HepG2 (cell line): ENCODE results near the gene LENEP. TPM values are rescaled to one million over a fixed set of nuclear protein-coding genes. Genes with fewer than 3 reads are reported as not detected.
A peak's percentile ranks its signal among the peaks of the same experiment; 100 is the strongest.

ENCODE experiments used
- ERF ChIP-seq: IDR thresholded peaks from 2 replicates; pipeline ENCODE4 v1.6.1; 2018; ENCODE audit warnings: missing biosample characterization, missing genetic modification reagents
- ETV5 ChIP-seq: IDR thresholded peaks from 2 replicates; pipeline ENCODE4 v1.6.1; 2018; ENCODE audit warnings: missing biosample characterization, missing genetic modification reagents, inconsistent platforms, borderline replicate concordance
- ISX ChIP-seq: sonication (generic); formaldehyde crosslinking; conservative IDR thresholded peaks from 2 replicates; pipeline ENCODE4 v1.5.0; 2020; ENCODE audit warnings: missing genetic modification reagents
- PHF20 ChIP-seq: sonication (generic); formaldehyde crosslinking; IDR thresholded peaks from 2 replicates; pipeline ENCODE4 v1.5.0; 2020; ENCODE audit warnings: mild to moderate bottlenecking, missing genetic modification reagents
- ZBTB42 ChIP-seq: sonication (generic); formaldehyde crosslinking; IDR thresholded peaks from 2 replicates; pipeline ENCODE4 v1.5.0; 2020; ENCODE audit warnings: mild to moderate bottlenecking, missing genetic modification reagents
- ZBTB7A ChIP-seq: sonication (generic); formaldehyde crosslinking; IDR thresholded peaks from 2 replicates; pipeline ENCODE4 v1.8.0; 2022; ENCODE audit warnings: mild to moderate bottlenecking, missing genetic modification reagents
- ZKSCAN5 ChIP-seq: sonication (generic); formaldehyde crosslinking; IDR thresholded peaks from 2 replicates; pipeline ENCODE4 v1.5.1; 2020; ENCODE audit warnings: mild to moderate bottlenecking, missing genetic modification reagents
- ZNF180 ChIP-seq: sonication (generic); formaldehyde crosslinking; IDR thresholded peaks from 2 replicates; pipeline ENCODE4 v1.4.0; 2020; ENCODE audit warnings: low read depth, missing genetic modification reagents, borderline replicate concordance
- ZNF230 ChIP-seq: sonication (generic); formaldehyde crosslinking; IDR thresholded peaks from 2 replicates; pipeline ENCODE4 v1.4.0; 2020; ENCODE audit warnings: mild to moderate bottlenecking, missing genetic modification reagents
- ZNF546 ChIP-seq: sonication (generic); formaldehyde crosslinking; conservative IDR thresholded peaks from 2 replicates; pipeline ENCODE4 v1.8.1; 2023; ENCODE audit warnings: mild to moderate bottlenecking, missing genetic modification reagents
- ZNF615 ChIP-seq: sonication (generic); formaldehyde crosslinking; IDR thresholded peaks from 2 replicates; pipeline ENCODE4 v1.5.0; 2020; ENCODE audit warnings: mild to moderate bottlenecking, missing genetic modification reagents, borderline replicate concordance
- polyA plus RNA-seq, 8 experiments: library from polyadenylated mRNA; depleted of rRNA in 3 of 8; stranded (reverse) in 7 of 8; unstranded in 1 of 8; fragments of >200 nt; fragmentation: Illumina TruSeq in 4 of 8; extraction: Trizol in 4 of 8; gene quantifications; 2 replicates each; pipeline versions ENCODE4 v1.2.1 to v1.2.3, GENCODE V29; 2011 to 2016; ENCODE audit warnings: low read depth in 4 of 8, missing spikeins in 1 of 8, mixed read lengths in 1 of 8; ENCODE audit not compliant: insufficient read depth in 1 of 8
- total RNA-seq, 5 experiments: library from RNA; depleted of rRNA; stranded (reverse); fragments of >200 nt; fragmentation: Illumina TruSeq; extraction: Trizol; gene quantifications; 2 replicates each; pipeline ENCODE4 v1.2.3, GENCODE V29; 2016; ENCODE audit warnings: low read depth in 1 of 5
- TF ChIP-seq, protein P1 (sequence below): IDR thresholded peaks from 2 replicates; pipeline ENCODE4 v1.6.1; 2012; ENCODE audit warnings: low read length, improper control_type of control experiment
- TF ChIP-seq, protein P2 (sequence below): sonication (generic); formaldehyde crosslinking; IDR thresholded peaks from 2 replicates; pipeline ENCODE4 v1.4.0; 2020; ENCODE audit warnings: missing genetic modification reagents
- TF ChIP-seq, protein P3 (sequence below): sonication (generic); formaldehyde crosslinking; IDR thresholded peaks from 2 replicates; pipeline ENCODE4 v1.8.0; 2023; ENCODE audit warnings: mild to moderate bottlenecking, missing genetic modification reagents
- TF ChIP-seq, protein P4 (sequence below): fragments of 450-650 bp; IDR thresholded peaks from 2 replicates; pipeline ENCODE4 v1.6.1; 2017; ENCODE audit warnings: mild to moderate bottlenecking
- TF ChIP-seq, protein P5 (sequence below): sonication (generic); formaldehyde crosslinking; IDR thresholded peaks from 2 replicates; pipeline ENCODE4 v1.4.0; 2020; ENCODE audit warnings: missing genetic modification reagents, low read depth, mild to moderate bottlenecking, borderline replicate concordance

The LENEP gene
- total and polyA plus RNA-seq, 2 of the 13 experiments (the other 11 are each of a cell fraction or from before 2014, with no cell fraction given), result 0.29 TPM; not detected in 1

DNA sequence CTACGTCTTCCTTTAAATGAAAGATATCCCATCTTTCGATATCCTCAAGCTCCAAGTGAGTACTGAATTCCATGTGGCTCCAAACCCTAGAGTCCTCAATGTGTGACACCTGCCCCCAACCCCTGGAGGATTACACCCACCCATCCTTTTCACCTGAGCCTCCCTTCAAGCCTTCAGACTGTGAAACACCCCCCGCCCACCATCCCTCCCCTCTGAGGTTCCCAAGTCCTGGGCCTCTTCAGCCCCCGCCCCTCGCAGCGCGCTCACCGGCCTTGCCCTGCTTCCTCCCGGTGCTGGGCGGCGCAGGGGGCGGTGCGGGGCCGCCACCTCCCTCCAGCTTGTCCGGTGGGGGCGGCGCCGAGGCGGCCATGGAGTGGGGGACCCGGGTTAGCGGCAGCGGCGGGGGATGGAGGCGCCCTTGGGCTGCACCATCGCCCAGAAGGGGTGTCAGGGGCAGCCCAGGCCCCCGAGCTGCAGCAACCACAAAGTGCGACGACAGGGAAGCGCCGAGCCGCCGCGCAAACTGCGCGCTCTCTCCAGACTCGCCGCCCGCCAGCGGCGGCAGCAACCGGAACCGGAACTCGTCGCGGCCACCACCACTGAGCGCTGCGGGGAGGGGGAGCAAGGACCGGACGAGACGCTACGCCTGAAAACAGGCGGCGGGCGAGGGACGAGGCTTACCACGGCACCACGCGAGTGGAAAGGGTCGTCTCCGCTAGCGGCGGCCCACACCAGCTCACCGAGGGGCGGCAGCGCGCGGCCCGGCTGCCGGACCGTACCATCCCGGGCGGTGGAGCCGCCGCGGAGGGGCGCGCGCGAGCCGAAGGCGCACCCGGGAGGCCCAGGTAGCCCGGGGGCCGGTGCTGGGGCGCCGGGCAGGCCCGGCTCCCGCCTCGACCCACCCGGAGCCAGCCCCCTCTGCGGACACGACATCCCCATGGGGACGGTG lies 31.9 kb upstream of the LENEP start, which contains the start of gene PYGO2 (continued):
- TF ChIP-seq PHF20 (CRISPR knock-in tag) (peak; percentile 73), ERF (peak; percentile 68), ZKSCAN5 (CRISPR knock-in tag) (no peak), ZBTB42 (CRISPR knock-in tag) (peak; percentile 70; the same call in 1 of the 2 replicates), ZBTB7A (CRISPR knock-in tag) (peak; percentile 53), ZNF230 (CRISPR knock-in tag) (no peak; the same call in 1 of the 2 replicates), ZNF546 (peak; percentile 81), ZNF180 (no peak), ISX (0 out of 2 replicates have a peak, but pooled peaks have one; percentile 71), ETV5 (CRISPR knock-in tag) (peak; percentile 78), ZNF615 (CRISPR knock-in tag) (no peak)
- TF ChIP-seq, protein P1, sequence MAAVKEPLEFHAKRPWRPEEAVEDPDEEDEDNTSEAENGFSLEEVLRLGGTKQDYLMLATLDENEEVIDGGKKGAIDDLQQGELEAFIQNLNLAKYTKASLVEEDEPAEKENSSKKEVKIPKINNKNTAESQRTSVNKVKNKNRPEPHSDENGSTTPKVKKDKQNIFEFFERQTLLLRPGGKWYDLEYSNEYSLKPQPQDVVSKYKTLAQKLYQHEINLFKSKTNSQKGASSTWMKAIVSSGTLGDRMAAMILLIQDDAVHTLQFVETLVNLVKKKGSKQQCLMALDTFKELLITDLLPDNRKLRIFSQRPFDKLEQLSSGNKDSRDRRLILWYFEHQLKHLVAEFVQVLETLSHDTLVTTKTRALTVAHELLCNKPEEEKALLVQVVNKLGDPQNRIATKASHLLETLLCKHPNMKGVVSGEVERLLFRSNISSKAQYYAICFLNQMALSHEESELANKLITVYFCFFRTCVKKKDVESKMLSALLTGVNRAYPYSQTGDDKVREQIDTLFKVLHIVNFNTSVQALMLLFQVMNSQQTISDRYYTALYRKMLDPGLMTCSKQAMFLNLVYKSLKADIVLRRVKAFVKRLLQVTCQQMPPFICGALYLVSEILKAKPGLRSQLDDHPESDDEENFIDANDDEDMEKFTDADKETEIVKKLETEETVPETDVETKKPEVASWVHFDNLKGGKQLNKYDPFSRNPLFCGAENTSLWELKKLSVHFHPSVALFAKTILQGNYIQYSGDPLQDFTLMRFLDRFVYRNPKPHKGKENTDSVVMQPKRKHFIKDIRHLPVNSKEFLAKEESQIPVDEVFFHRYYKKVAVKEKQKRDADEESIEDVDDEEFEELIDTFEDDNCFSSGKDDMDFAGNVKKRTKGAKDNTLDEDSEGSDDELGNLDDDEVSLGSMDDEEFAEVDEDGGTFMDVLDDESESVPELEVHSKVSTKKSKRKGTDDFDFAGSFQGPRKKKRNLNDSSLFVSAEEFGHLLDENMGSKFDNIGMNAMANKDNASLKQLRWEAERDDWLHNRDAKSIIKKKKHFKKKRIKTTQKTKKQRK, result no peak
- TF ChIP-seq, protein P2, sequence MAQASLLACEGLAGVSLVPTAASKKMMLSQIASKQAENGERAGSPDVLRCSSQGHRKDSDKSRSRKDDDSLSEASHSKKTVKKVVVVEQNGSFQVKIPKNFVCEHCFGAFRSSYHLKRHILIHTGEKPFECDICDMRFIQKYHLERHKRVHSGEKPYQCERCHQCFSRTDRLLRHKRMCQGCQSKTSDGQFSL (CRISPR knock-in tag), result peak; percentile 64; the same call in 1 of the 2 replicates
- TF ChIP-seq, protein P3, sequence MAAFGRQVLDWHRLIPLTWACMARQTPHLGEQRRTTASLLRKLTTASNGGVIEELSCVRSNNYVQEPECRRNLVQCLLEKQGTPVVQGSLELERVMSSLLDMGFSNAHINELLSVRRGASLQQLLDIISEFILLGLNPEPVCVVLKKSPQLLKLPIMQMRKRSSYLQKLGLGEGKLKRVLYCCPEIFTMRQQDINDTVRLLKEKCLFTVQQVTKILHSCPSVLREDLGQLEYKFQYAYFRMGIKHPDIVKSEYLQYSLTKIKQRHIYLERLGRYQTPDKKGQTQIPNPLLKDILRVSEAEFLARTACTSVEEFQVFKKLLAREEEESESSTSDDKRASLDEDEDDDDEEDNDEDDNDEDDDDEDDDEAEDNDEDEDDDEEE (CRISPR knock-in tag), result 0 out of 2 replicates have a peak, but pooled peaks have one; percentile 41
- TF ChIP-seq, protein P4, sequence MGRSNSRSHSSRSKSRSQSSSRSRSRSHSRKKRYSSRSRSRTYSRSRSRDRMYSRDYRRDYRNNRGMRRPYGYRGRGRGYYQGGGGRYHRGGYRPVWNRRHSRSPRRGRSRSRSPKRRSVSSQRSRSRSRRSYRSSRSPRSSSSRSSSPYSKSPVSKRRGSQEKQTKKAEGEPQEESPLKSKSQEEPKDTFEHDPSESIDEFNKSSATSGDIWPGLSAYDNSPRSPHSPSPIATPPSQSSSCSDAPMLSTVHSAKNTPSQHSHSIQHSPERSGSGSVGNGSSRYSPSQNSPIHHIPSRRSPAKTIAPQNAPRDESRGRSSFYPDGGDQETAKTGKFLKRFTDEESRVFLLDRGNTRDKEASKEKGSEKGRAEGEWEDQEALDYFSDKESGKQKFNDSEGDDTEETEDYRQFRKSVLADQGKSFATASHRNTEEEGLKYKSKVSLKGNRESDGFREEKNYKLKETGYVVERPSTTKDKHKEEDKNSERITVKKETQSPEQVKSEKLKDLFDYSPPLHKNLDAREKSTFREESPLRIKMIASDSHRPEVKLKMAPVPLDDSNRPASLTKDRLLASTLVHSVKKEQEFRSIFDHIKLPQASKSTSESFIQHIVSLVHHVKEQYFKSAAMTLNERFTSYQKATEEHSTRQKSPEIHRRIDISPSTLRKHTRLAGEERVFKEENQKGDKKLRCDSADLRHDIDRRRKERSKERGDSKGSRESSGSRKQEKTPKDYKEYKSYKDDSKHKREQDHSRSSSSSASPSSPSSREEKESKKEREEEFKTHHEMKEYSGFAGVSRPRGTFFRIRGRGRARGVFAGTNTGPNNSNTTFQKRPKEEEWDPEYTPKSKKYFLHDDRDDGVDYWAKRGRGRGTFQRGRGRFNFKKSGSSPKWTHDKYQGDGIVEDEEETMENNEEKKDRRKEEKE, result no peak
- TF ChIP-seq, protein P5, sequence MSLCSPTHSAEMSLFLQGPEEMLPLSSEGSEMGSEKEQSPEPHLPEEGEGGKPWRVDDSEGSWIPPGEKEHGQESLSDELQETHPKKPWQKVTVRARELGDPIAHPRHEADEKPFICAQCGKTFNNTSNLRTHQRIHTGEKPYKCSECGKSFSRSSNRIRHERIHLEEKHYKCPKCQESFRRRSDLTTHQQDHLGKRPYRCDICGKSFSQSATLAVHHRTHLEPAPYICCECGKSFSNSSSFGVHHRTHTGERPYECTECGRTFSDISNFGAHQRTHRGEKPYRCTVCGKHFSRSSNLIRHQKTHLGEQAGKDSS (CRISPR knock-in tag), result no peak; the same call in 1 of the 2 replicates
